Measurements from ENCODE around the gene SLC25A6.
"Not testable (repeated sequence)": the region's sequence is repeated elsewhere in the genome, so short reads cannot be mapped to it uniquely, and the experiment has no call there.

The SLC25A6 gene

DNA sequence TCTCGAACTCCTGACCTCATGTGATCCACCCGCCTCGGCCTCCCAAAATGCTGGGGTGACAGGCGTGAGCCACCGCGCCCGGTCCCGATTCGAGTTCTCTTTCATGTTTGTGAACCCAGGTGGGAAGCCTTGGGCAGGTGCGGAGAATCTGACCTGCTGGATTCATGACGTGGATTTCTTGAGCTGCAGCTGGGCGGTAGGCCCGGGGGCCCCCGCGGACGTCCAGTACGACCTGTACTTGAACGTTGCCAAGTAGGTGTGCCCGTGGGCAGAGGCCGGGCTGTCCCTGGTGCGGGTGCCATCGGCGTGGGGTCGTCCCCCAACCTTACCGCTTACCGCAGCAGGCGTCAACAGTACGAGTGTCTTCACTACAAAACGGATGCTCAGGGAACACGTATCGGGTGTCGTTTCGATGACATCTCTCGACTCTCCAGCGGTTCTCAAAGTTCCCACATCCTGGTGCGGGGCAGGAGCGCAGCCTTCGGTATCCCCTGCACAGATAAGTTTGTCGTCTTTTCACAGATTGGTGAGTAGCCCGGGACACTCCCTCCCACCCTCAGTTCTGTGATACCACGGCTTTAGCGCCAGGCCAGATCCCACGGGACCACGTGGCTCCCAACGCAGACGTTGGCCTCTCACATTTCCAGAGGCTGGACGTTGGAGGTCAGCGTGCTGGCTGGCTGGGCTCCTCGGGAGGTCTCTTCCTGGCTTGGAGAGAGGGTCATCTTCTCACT is 39.8 kb downstream of the SLC25A6 start:
- no peak for DNase-seq

DNA sequence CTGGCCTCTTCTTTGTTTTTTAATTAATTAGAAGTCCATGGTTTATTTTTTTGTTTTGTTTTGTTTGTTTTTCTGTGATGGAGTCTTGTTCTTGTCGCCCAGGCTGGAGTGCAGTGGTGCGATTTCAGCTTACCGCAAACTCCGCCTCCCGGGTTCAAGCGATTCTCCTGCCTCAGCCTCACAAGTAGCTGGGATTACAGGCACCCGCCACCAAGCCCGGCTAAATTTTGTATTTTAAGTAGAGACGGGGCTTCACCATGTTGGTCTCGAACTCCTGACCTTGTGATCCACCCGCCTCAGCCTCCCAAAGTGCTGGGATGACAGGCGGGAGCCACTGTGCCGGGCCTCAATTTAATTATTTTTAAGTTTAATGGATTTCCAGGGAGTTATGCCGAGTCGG is 42.3 kb downstream of the SLC25A6 start:
- DNase-seq = not testable (repeated sequence)

DNA sequence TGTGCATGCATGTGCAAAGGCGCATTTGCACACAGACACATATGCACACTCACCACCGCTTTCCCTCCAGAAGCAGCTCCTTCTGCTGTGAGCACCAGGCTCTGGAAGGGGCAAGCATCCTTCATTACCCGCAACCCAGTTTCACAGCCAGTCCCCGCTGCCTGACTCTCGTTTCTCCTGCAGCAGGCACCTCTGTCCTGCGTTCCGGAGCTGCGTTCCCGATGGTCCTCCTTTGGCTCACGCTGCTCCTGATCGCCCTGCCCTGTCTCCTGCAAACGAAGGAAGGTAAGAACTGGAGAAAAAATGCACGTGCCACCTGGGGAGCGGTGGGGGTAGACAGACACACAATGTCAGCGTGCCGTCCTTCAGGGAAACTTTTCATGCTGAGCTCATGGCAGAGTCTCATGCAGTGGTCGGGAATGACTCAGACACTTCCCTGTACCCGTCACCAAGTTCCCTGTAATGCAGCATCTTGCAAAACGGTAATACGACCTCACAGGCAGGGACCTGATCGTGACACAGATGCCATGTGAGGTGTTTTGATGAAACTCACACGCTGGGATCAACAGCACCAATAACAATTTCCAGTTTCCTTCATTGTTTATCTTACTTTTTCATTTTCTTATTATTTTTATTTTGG is 50.2 kb downstream of the SLC25A6 start:
- DNase-seq = no peak

DNA sequence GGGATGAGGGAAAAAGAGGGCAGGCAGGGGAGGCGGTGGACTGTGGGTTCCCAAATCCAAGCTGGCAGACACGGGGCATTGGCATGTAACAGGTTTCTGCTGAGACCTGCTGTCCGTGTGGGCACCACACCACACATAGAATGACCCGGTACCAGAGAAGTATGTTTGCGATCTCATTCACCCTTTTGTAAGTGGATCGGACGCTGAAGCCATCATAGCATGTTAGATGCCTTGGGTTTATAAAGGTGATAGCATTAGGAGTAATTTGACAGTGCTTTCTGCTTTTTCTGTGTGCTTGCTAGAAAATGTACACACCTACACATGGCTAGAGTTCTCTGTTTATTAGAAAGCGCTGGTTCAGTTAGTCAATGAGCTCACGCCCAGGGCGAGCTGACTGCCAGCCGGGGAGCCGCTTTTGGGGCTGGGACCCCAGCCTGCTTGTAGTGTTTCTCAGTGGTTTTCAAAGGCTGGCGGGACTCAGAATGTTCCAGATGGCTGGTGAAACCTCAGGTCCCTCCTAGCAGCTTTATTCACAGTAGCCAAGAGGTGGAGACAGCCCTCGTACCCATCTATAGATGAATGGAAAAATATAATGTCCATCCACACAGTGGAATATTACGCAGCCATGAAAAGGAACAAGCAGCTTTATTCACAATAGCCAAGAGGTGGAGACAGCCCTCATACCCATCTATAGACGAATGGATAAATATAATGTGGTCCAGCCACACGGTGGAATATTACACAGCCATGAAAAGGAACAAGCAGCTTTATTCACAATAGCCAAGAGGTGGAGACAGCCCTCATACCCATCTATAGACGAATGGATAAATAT is 54.7 kb downstream of the SLC25A6 start:
- DNase-seq = no peak

DNA sequence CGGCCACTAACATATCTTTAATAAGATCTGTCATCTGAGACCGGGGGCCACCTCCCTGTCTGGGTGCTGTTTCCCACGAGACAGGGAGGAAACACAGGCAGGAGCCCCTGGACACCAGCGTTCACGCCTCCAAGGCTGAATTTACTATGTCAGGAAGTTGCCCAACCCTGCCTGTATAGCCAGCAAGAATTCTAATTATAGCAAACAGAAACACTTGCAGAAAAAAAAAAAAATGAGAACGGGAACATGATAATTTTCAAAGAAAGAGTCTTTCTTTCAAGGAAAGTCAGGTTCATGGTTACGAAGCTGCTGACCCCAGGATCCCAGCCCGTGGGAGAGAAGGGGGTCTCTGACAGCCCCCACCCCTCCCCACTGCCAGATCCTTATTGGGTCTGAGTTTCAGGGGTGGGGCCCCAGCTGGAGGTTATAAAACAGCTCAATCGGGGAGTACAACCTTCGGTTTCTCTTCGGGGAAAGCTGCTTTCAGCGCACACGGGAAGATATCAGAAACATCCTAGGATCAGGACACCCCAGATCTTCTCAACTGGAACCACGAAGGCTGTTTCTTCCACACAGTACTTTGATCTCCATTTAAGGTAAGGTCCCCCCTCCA is 55.5 kb downstream of the SLC25A6 start, which contains the start of gene IL3RA:
Gene IL3RA, plus strand, starts transcription at position 455 of the 613 bp plus-strand sequence. CDS start 4,981 bp downstream, outside the sequence.
- no peak for DNase-seq
